T-helper 2 cell (primary cell): Measurements from ENCODE around the gene SEL1L.
"Not testable (repeated sequence)": the region's sequence is repeated elsewhere in the genome, so short reads cannot be mapped to it uniquely, and the experiment has no call there.

ENCODE experiments used
- DNase-seq, 5 experiments: peaks; one replicate each; pipeline versions ENCODE4 v3.0.0 to v3.0.0-alpha.2; 2012 to 2022

Gene SEL1L

DNA sequence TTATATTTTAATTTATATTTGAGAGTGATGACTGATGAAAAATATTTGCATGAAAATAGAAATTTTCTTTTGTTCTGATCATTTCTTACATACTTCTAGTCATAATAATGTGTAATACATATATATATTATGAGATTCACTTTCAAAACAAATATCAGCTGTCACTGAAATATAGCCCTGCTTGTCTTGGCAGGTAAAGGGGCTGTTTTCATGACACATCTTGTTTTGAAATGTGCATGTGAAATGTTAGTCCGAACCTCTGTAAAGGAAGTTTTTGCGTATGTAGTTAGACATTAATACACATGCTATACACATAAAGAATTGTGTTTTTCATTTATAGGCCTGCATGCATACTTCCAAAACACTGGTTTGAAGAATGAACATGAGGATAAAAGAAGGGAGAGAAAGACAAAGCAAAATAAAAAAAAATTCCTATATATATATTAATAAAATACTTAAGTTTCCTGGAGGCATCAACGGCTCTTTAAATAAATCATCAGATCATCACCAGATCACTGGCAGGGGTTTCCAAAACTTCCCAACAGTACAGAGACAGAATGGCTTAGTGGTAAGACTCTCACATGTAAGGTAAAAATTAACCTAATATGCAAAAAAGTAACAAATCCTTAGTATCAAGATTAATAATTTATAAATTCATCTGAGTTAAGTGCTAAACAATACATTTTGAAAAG is 60.1 kb downstream of the SEL1L start:
- no peak for DNase-seq

DNA sequence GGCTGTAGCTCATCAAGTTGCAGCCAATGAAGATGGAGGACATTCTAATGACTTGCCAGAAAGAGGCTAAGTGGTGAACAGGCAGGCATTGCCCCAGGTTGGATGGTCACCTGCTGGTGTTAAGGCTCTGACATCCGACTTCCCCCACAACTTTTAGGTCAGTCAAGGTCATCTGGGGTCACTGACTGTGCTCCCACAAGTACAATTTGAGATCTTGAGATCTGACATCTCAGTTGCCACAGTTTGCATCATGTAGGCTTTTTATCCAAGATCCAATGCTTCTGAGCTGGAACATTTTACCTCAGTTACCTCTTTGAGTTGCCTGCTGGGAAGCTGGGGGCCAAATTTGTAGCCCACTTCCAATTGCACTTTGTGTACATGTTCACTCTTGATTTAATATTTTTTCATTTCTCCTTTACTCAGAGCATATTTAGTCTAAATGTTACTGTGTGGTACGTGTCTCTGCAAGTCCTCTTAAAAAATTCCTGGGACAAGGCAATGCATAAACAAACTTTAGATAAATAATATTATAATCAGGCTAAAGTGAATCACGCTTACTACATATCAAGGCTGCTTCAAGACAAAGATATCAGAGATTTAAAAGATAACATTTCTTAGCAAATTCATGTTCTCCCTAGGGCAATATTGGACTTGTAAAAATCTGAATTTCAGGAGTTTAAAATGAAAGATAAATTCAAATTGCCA is 61.4 kb downstream of the SEL1L start:
- DNase-seq = no peak

GRCh38 chr14:81471062-81471461 is 62.6 kb downstream of the SEL1L start:
- peak in 1 of 5 experiments; percentile 42 for DNase-seq

DNA sequence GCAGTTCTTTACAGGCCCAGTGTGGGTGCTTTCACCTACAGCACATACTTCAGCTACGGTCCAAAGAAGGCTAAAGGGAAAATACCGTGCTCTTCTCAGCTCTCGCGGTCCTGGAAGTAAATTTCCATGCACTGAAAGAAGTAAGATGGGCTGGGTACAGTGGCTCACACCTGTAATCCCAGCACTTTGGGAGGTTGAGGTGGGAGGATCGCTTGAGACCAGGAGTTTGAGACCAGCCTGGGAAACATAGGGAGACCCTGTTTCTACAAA is 63.2 kb downstream of the SEL1L start:
- not testable (repeated sequence) for DNase-seq

DNA sequence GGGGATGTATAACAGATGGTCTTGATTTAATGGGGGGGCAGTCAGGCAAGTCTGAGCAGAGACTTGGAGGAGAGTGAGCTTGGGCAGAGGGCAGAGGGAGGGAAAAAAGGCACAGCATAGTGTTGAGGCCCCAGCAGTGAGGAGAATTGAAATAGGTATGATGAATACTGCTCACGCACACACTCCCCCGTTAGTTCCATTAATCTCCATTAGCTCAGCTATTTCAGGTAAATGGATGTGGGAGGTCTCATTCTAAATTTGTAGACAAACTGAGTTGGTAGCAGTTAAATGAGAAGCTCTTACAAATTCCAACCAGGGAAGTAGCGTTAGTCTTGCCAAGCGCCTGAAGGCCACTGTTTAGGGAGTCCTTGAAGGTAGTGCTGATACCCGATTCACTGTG is 66.8 kb downstream of the SEL1L start:
- no peak for DNase-seq

GRCh38 chr14:81465507-81466228 is 68.0 kb downstream of the SEL1L start:
- no peak for DNase-seq

DNA sequence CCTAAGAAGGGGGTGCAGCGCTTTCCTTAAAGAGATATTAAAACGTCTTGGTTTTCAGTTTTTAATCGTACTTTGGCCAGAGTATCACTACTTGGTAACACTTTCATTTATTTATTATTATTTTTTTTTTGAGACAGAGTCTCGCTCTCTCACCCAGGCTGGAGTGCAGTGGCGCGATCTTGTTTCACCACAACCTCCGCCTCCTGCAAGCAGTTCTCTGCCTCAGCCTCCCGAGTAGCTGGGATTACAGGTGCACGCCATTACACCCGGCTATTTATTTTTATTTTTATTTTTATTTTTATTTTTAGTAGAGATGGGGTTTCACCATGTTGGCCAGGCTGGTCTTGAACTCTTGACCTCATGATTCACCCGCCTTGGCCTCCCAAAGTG is 68.7 kb downstream of the SEL1L start:
- DNase-seq = not testable (repeated sequence)

DNA sequence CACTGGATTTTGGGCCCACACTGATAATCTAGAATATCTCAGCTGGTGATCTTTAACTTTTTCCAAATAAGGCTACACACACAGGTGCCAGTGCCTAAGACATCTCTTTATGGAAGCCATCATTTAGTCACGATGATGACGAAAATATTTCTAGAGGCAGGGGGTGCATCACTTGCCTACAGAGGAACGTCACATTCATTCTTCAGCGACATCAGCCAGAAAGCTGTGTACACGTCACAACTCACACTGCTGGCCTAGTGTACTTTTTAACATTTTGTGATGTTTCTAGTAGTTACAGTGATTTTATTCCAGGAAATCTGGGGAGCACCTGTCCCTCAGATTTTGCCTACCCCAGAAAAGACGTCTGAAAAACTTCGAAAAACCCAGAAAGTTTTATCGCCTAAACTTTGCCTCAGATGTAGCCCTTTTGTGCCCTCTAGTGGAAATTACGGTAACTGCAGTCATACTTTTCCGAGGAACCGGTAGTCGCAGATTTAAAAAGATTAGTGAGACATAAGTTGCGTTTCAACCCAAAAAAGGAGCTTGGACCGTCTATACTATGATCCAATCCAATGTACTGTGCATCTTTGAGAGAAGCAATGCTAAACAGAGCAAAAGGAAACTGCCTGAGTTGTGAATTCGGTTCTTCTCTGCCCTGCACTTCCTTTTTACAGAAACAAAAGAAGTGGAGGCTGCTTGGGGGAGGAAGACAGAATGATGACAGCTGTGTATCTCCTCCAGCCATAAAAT is 69.2 kb downstream of the SEL1L start:
- peak in 4 of 5 experiments; percentile 17 to 76 (median 37) for DNase-seq

GRCh38 chr14:81462356-81462755 is 71.3 kb downstream of the SEL1L start:
- not testable (repeated sequence) for DNase-seq

- no peak for DNase-seq
Observed at GRCh38 chr14:81459912-81460311, 73.7 kb downstream of the SEL1L start.

DNA sequence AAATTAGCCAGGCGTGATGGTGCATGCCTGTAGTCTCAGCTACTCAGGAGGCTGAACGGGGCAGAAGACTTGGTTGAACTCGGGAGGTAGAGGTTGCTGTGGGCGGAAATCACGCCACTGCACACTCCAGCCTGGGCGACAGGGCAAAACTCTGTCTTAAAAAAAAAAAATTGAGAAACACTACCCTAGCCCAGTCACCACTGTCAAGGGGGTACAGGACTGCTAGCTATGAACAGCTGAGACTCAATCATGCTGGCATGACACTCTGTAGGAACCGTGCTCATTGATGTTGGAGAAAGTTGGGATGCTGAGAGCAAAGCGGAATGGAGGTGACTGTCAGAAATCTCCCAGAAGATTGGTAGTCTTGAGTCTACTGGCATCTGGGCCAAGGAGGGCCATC is 75.3 kb downstream of the SEL1L start:
- DNase-seq = no peak

DNA sequence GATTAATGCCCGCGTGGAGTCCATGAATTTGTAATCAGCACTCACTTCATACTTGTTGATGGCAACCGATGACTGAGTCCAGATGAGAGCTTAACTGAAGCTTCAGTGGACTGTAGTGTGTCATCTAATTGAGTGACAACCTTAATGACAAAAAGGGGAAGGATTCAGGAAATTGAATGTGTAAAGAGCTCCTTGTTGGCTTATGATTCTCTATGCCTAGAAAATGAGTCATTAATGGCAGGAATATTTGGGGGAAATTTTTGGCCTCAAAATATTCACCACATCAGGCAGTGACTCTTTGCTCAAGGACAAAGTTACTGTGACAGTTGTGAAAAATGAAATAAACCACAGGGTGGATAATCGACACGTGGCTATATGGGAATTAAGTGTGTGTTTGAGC is 78.3 kb downstream of the SEL1L start:
- no peak for DNase-seq

GRCh38 chr14:81454572-81455218 is 79.0 kb downstream of the SEL1L start:
- no peak for DNase-seq

GRCh38 chr14:81453166-81453766 is 80.4 kb downstream of the SEL1L start:
- peak in 4 of 5 experiments; percentile 15 to 63 (median 22) for DNase-seq

GRCh38 chr14:81452341-81453133 is 81.1 kb downstream of the SEL1L start:
- no peak for DNase-seq

GRCh38 chr14:81450976-81451375 is 82.7 kb downstream of the SEL1L start:
- no peak for DNase-seq

- DNase-seq = no peak
Observed at GRCh38 chr14:81450100-81450531, 83.5 kb downstream of the SEL1L start.

GRCh38 chr14:81449576-81449975 is 84.1 kb downstream of the SEL1L start:
- no peak for DNase-seq

DNA sequence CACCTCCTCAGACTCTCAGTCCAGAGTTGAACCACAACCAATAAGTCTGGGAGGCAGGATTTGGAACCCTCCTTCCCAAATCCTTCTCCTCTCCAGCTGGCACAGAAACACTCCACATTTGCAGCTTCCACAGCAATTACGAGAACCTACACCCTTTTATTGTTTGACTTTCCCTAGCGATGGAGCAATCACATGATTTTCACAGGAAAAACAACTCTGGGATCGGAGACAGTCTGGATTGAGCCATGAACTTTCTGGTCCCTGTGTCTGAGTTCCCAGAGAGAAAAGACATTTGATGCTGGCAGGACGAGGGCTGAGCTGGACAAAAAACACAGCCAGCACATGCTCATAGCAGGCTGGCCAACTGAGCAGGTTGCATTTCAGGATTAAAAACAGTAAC is 84.5 kb downstream of the SEL1L start:
- DNase-seq = no peak

DNA sequence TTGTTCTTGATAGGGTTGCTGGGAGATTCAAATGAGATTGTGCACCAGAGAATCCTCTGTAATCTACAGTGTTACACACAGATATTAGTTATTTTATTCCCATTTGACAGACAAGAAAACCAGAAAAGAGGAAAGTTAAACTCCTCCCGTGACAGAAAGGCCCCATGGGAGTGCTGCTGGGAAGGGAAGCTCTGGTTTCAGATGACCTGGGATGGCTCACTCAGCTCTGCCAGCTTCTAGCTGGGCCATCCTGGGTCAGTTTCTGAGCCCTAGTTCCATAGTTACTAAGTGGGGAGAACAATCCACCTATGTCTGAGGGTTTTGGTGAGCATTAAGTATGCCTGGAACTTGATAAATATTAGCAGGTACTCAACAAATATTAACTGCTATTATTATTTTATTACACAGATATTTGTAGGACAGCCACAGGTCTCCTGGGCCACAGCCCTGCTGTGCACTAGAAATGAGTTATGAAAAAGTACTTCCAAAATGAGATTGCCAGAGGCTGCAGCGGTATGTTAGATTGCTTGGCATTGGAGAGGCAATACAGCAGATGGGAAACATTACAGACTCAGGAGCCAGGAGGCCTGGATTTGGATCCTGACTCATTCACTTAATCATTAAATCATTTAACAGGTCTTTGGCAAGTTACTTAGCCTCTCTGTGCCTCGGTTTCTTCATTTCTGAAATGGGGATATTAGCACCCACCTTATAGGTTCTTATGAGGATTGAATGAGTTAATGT is 86.5 kb downstream of the SEL1L start:
- DNase-seq = no peak
